SK-N-SH treated with all-trans-retinoic acid at 6 μM for 48 hours (cell line): ENCODE data around the gene COL5A2.
A peak's percentile ranks its signal among the peaks of the same experiment; 100 is the strongest.

Experiments
- ATAC-seq: fragments of 200-7000 bp; cut with Tn5 transposase; 3 replicates; pipeline ENCODE4 v1.9.1; 2020; ENCODE audit warnings: mild to moderate bottlenecking, moderate library complexity
- ARNTL ChIP-seq: fragments of 450-650 bp; formaldehyde crosslinking; IDR thresholded peaks from 2 replicates; pipeline ENCODE4 v1.5.0; 2020; ENCODE audit warnings: low read depth, mild to moderate bottlenecking, moderate library complexity, borderline replicate concordance
- BACH2 ChIP-seq: fragments of 250-450 bp; sonication (Bioruptor Pico); IDR thresholded peaks from 2 replicates; pipeline ENCODE4 v1.9.0; 2021; ENCODE audit warnings: mild to moderate bottlenecking, borderline replicate concordance
- CSDC2 ChIP-seq: fragments of 250-450 bp; sonication (Bioruptor Pico); IDR thresholded peaks from 2 replicates; pipeline ENCODE4 v1.5.0; 2020; ENCODE audit warnings: mild to moderate bottlenecking, moderate library complexity
- ESRRG ChIP-seq: fragments of 250-450 bp; sonication (Bioruptor Pico); IDR thresholded peaks from 2 replicates; pipeline ENCODE4 v1.6.1; 2021; ENCODE audit warnings: mild to moderate bottlenecking
- ISL1 ChIP-seq: fragments of 250-450 bp; sonication (Bioruptor Pico); IDR thresholded peaks from 2 replicates; pipeline ENCODE4 v2.1.2; 2022; ENCODE audit warnings: mild to moderate bottlenecking, moderate library complexity
- OSR1 ChIP-seq: fragments of 250-450 bp; sonication (Bioruptor Pico); IDR thresholded peaks from 2 replicates; pipeline ENCODE4 v1.8.0; 2022; ENCODE audit warnings: moderate library complexity, mild to moderate bottlenecking, inconsistent platforms
- PPARA ChIP-seq: fragments of 250-450 bp; sonication (Bioruptor Pico); IDR thresholded peaks from 2 replicates; pipeline ENCODE4 v1.5.0; 2020; ENCODE audit warnings: mild to moderate bottlenecking, borderline replicate concordance
- RARB ChIP-seq: fragments of 250-450 bp; sonication (Bioruptor Pico); IDR thresholded peaks from 2 replicates; pipeline ENCODE4 v1.8.0; 2021; ENCODE audit warnings: mild to moderate bottlenecking, moderate library complexity
- TOX ChIP-seq: fragments of 250-450 bp; sonication (Bioruptor Pico); IDR thresholded peaks from 2 replicates; pipeline ENCODE4 v1.8.0; 2021; ENCODE audit warnings: mild to moderate bottlenecking, moderate library complexity, borderline replicate concordance
- ZC3H10 ChIP-seq: fragments of 250-450 bp; sonication (Bioruptor Pico); IDR thresholded peaks from 2 replicates; pipeline ENCODE4 v1.5.1; 2021; ENCODE audit warnings: mild to moderate bottlenecking, moderate library complexity
- ZFP3 ChIP-seq: fragments of 250-450 bp; sonication (Bioruptor Pico); IDR thresholded peaks from 2 replicates; pipeline ENCODE4 v1.5.0; 2020; ENCODE audit warnings: mild to moderate bottlenecking, moderate library complexity
- ZFP30 ChIP-seq: fragments of 450-650 bp; formaldehyde crosslinking; IDR thresholded peaks from 2 replicates; pipeline ENCODE4 v1.5.0; 2022; ENCODE audit warnings: mild to moderate bottlenecking, moderate library complexity
- ZNF565 ChIP-seq: fragments of 450-650 bp; formaldehyde crosslinking; conservative IDR thresholded peaks from 2 replicates; pipeline ENCODE4 v1.5.0; 2020; ENCODE audit warnings: low read depth, mild to moderate bottlenecking, moderate library complexity
- ZNF8 ChIP-seq: fragments of 450-650 bp; formaldehyde crosslinking; IDR thresholded peaks from 2 replicates; pipeline ENCODE4 v1.5.0; 2020; ENCODE audit warnings: mild to moderate bottlenecking, moderate library complexity
- TF ChIP-seq, protein P1 (sequence below): fragments of 250-450 bp; sonication (Bioruptor Pico); IDR thresholded peaks from 2 replicates; pipeline ENCODE4 v1.5.1; 2020; ENCODE audit warnings: low read depth, mild to moderate bottlenecking, moderate library complexity
- TF ChIP-seq, protein P2 (sequence below): fragments of 250-450 bp; sonication (Bioruptor Pico); IDR thresholded peaks from 2 replicates; pipeline ENCODE4 v1.5.1; 2021; ENCODE audit warnings: mild to moderate bottlenecking, moderate library complexity
- TF ChIP-seq, protein P3 (sequence below): fragments of 250-450 bp; sonication (Bioruptor Pico); IDR thresholded peaks from 2 replicates; pipeline ENCODE4 v1.8.0; 2020; ENCODE audit warnings: mild to moderate bottlenecking, moderate library complexity, borderline replicate concordance
- TF ChIP-seq, protein P4 (sequence below): fragments of 250-450 bp; sonication (Bioruptor Pico); IDR thresholded peaks from 2 replicates; pipeline ENCODE4 v1.5.0; 2020; ENCODE audit warnings: mild to moderate bottlenecking, moderate library complexity
- TF ChIP-seq, protein P5 (sequence below): fragments of 250-450 bp; sonication (Bioruptor Pico); IDR thresholded peaks from 2 replicates; pipeline ENCODE4 v1.8.0; 2021; ENCODE audit warnings: low read depth, mild to moderate bottlenecking, moderate library complexity, borderline replicate concordance

COL5A2 gene

DNA sequence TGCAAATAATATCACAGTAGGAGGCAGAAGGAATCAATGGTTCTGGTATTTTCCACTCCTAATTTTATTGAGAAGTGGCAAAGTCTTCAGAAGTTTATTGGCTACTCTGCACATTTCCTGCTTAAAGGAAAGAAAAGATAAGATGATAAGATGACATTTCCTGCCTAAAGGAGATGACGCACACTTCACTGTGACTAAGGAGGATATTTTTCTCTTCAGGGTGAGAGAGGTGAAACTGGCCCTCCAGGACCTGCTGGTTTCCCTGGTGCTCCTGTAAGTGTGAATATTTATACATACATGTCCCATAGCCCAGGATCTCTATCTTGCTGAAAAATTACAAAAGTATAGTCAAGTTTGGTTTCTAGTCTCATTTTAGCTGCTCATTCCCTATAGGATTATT lies 177.5 kb downstream of the COL5A2 start:
- ATAC-seq = peak; percentile 47

DNA sequence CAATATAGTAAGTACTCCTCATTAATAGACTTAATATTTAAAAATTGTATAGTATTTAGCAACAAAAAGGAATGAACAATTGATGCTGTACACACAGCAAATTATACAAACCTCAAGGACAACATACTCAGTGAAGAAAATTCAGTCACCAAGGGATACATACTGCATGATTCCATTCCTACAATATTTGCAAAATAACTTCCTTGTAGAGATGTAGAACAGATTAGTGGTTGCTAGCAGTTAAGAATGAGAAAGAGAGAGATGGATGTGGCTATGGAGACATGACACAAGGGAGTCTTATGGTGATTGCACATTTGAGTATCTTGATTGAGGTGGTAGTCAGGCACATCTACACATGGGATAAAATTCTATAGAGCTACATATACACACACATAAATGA lies 179.3 kb downstream of the COL5A2 start:
- ATAC-seq = peak; percentile 13; the same call in 2 of the 3 replicates
- TF ChIP-seq, protein P1, sequence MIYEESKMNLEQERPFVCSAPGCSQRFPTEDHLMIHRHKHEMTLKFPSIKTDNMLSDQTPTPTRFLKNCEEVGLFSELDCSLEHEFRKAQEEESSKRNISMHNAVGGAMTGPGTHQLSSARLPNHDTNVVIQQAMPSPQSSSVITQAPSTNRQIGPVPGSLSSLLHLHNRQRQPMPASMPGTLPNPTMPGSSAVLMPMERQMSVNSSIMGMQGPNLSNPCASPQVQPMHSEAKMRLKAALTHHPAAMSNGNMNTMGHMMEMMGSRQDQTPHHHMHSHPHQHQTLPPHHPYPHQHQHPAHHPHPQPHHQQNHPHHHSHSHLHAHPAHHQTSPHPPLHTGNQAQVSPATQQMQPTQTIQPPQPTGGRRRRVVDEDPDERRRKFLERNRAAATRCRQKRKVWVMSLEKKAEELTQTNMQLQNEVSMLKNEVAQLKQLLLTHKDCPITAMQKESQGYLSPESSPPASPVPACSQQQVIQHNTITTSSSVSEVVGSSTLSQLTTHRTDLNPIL (CRISPR knock-in tag) = no peak
- TF ChIP-seq BACH2 (CRISPR knock-in tag) (no peak), OSR1 (no peak)
- TF ChIP-seq, protein P2, sequence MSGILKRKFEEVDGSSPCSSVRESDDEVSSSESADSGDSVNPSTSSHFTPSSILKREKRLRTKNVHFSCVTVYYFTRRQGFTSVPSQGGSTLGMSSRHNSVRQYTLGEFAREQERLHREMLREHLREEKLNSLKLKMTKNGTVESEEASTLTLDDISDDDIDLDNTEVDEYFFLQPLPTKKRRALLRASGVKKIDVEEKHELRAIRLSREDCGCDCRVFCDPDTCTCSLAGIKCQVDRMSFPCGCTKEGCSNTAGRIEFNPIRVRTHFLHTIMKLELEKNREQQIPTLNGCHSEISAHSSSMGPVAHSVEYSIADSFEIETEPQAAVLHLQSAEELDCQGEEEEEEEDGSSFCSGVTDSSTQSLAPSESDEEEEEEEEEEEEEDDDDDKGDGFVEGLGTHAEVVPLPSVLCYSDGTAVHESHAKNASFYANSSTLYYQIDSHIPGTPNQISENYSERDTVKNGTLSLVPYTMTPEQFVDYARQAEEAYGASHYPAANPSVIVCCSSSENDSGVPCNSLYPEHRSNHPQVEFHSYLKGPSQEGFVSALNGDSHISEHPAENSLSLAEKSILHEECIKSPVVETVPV = 0 out of 2 replicates have a peak, but pooled peaks have one; percentile 8

More for the DNA sequence above, 177.5 kb downstream of the COL5A2 start:
- TF ChIP-seq ARNTL (CRISPR knock-in tag) = no peak
- TF ChIP-seq ZNF8 = no peak
- 0 out of 2 replicates have a peak, but pooled peaks have one; percentile 65 for TF ChIP-seq CSDC2 (CRISPR knock-in tag)
- 0 out of 2 replicates have a peak, but pooled peaks have one; percentile 16 for TF ChIP-seq TOX (CRISPR knock-in tag)
- TF ChIP-seq ISL1 (CRISPR knock-in tag) = no peak
- TF ChIP-seq RARB (CRISPR knock-in tag) = no peak
- TF ChIP-seq, protein P3, sequence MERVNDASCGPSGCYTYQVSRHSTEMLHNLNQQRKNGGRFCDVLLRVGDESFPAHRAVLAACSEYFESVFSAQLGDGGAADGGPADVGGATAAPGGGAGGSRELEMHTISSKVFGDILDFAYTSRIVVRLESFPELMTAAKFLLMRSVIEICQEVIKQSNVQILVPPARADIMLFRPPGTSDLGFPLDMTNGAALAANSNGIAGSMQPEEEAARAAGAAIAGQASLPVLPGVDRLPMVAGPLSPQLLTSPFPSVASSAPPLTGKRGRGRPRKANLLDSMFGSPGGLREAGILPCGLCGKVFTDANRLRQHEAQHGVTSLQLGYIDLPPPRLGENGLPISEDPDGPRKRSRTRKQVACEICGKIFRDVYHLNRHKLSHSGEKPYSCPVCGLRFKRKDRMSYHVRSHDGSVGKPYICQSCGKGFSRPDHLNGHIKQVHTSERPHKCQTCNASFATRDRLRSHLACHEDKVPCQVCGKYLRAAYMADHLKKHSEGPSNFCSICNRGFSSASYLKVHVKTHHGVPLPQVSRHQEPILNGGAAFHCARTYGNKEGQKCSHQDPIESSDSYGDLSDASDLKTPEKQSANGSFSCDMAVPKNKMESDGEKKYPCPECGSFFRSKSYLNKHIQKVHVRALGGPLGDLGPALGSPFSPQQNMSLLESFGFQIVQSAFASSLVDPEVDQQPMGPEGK (CRISPR knock-in tag) = no peak
- no peak for TF ChIP-seq PPARA (CRISPR knock-in tag)

DNA sequence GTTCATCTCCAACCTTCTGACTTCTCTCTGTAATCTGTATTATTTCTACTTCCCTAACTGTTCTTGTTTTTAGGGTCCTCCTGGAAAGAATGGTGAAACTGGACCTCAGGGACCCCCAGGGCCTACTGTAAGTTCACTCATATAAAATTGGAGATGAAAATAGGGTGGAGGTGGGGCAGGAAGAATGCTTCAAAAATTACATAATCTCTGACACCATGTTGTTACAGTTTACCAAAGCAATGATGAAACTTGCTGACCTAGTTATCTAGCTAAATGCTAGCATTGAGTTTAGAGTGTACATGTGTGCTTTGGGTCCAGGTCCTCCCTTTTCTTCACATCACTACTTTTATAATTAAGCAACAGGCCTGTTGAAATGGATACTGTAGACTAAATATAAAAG lies 182.3 kb downstream of the COL5A2 start:
- TF ChIP-seq PPARA (CRISPR knock-in tag) = no peak
- TF ChIP-seq OSR1 = no peak
- TF ChIP-seq ZC3H10 (CRISPR knock-in tag) = no peak
- TF ChIP-seq, protein P4, sequence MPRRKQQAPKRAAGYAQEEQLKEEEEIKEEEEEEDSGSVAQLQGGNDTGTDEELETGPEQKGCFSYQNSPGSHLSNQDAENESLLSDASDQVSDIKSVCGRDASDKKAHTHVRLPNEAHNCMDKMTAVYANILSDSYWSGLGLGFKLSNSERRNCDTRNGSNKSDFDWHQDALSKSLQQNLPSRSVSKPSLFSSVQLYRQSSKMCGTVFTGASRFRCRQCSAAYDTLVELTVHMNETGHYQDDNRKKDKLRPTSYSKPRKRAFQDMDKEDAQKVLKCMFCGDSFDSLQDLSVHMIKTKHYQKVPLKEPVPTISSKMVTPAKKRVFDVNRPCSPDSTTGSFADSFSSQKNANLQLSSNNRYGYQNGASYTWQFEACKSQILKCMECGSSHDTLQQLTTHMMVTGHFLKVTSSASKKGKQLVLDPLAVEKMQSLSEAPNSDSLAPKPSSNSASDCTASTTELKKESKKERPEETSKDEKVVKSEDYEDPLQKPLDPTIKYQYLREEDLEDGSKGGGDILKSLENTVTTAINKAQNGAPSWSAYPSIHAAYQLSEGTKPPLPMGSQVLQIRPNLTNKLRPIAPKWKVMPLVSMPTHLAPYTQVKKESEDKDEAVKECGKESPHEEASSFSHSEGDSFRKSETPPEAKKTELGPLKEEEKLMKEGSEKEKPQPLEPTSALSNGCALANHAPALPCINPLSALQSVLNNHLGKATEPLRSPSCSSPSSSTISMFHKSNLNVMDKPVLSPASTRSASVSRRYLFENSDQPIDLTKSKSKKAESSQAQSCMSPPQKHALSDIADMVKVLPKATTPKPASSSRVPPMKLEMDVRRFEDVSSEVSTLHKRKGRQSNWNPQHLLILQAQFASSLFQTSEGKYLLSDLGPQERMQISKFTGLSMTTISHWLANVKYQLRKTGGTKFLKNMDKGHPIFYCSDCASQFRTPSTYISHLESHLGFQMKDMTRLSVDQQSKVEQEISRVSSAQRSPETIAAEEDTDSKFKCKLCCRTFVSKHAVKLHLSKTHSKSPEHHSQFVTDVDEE (CRISPR knock-in tag) = no peak
- TF ChIP-seq, protein P3 (CRISPR knock-in tag) = no peak
- TF ChIP-seq ISL1 (CRISPR knock-in tag) = no peak
- TF ChIP-seq, protein P1 (CRISPR knock-in tag) = no peak
- no peak for TF ChIP-seq ZNF565 (CRISPR knock-in tag)
- TF ChIP-seq, protein P5, sequence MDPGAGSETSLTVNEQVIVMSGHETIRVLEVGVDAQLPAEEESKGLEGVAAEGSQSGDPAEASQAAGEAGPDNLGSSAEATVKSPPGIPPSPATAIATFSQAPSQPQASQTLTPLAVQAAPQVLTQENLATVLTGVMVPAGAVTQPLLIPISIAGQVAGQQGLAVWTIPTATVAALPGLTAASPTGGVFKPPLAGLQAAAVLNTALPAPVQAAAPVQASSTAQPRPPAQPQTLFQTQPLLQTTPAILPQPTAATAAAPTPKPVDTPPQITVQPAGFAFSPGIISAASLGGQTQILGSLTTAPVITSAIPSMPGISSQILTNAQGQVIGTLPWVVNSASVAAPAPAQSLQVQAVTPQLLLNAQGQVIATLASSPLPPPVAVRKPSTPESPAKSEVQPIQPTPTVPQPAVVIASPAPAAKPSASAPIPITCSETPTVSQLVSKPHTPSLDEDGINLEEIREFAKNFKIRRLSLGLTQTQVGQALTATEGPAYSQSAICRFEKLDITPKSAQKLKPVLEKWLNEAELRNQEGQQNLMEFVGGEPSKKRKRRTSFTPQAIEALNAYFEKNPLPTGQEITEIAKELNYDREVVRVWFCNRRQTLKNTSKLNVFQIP (CRISPR knock-in tag) = no peak
- no peak for TF ChIP-seq ARNTL (CRISPR knock-in tag)
- TF ChIP-seq CSDC2 (CRISPR knock-in tag) = no peak
- TF ChIP-seq ESRRG (CRISPR knock-in tag) = no peak
- no peak for TF ChIP-seq RARB (CRISPR knock-in tag)
- TF ChIP-seq, protein P2 = no peak
- no peak for TF ChIP-seq ZFP30 (CRISPR knock-in tag)
- no peak for TF ChIP-seq ZFP3 (CRISPR knock-in tag)
- ATAC-seq = no peak
